HG03469 (cell line): ENCODE data around the gene RHOBTB3.
"Not testable (repeated sequence)": the region's sequence is repeated elsewhere in the genome, so short reads cannot be mapped to it uniquely, and the experiment has no call there.

Experiments used
- ATAC-seq: cut with Tn5 transposase; IDR thresholded peaks from one replicate; pipeline ENCODE4 v1.9.1; 2021; ENCODE audit warnings: mild to moderate bottlenecking, moderate library complexity, moderate number of reproducible peaks; ENCODE audit not compliant: unreplicated experiment

The RHOBTB3 gene

DNA sequence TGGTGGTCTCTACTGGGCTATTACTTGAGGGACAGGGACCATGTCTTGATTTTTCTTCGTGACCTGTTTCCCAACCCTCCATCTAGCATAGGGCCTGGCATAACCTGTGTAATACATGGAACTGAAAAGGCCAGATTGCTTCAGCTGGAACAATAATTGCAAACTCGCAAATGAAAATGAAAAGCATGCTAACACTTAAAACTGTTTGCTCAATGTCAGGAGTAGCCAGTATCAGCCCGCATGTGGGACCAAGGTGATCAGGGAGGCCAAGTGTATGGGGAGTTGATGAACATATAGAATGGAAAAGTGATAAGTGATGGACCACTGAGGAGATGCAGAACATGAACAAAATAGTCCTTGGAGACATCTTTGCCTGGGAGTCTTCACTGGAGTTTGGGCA is 66.2 kb downstream of the RHOBTB3 start:
- ATAC-seq = no peak

DNA sequence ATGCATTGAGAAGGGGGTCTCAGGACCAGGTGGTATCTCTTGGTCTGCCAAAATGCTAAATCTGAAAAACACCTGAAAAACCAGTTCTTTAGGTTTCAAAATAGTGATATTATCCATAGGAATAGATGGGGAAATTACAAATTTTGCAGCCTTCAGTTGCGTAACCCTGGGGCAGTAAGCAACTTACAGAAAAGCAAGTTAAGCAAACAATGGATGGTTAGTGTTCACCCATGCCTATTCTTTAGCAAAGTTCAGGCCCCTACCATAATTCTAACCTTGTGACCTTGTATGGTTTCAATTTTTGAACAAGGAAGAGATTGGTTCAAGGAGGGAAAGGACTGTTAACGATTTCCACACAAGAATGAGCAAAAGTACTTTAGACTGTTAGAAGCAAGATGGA is 66.9 kb downstream of the RHOBTB3 start:
- no peak for ATAC-seq

GRCh38 chr5:95798545-95798944 is 67.4 kb downstream of the RHOBTB3 start:
- ATAC-seq = no peak

GRCh38 chr5:95799191-95799835 is 68.2 kb downstream of the RHOBTB3 start:
- ATAC-seq = no peak

- no peak for ATAC-seq
Measured at GRCh38 chr5:95800553-95800952, 69.4 kb downstream of the RHOBTB3 start.

DNA sequence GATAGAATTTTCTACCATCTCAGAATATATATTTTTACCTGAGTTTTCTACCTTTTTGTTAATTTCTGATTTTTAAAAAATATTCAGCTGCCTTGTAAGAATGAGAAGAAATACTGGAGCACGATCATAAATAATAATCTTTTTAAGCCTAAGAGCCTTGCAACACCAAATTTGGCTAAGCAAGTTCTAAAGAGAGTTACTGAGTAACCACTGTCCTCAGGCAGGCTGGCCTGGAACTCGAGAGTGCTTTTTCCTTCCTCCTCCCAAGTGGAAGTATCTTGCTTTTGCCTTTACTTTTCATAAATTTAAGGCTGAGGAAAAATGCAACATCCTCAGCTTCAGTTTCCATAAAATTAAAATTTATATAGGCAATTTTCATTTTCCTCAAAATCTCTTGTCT is 70.4 kb downstream of the RHOBTB3 start:
- ATAC-seq = no peak

DNA sequence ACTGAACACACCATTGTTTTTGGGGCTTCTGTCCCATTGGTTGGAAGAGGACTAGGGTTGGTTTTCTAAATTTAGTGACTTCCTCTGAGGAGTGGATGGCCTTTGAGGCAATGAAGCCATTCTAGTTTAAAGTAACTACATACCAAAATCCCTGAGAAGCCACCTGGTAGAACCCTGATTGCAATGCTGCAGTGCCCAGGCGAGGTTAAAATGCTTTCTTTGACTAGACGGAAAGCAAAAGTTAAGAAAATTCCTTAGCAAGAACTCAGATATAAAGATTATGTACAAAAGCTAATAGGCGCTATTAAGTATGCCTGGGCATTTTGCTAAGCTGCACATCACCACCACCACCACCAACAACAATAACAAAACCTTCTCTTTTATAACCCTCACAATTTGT is 70.8 kb downstream of the RHOBTB3 start:
- no peak for ATAC-seq

- no peak for ATAC-seq
Measured at GRCh38 chr5:95803271-95804148, 72.4 kb downstream of the RHOBTB3 start.

- ATAC-seq = no peak
Measured at GRCh38 chr5:95804736-95805539, 73.8 kb downstream of the RHOBTB3 start.

- no peak for ATAC-seq
Measured at GRCh38 chr5:95806687-95807086, 75.6 kb downstream of the RHOBTB3 start.

GRCh38 chr5:95808013-95808685 is 77.0 kb downstream of the RHOBTB3 start:
- no peak for ATAC-seq

DNA sequence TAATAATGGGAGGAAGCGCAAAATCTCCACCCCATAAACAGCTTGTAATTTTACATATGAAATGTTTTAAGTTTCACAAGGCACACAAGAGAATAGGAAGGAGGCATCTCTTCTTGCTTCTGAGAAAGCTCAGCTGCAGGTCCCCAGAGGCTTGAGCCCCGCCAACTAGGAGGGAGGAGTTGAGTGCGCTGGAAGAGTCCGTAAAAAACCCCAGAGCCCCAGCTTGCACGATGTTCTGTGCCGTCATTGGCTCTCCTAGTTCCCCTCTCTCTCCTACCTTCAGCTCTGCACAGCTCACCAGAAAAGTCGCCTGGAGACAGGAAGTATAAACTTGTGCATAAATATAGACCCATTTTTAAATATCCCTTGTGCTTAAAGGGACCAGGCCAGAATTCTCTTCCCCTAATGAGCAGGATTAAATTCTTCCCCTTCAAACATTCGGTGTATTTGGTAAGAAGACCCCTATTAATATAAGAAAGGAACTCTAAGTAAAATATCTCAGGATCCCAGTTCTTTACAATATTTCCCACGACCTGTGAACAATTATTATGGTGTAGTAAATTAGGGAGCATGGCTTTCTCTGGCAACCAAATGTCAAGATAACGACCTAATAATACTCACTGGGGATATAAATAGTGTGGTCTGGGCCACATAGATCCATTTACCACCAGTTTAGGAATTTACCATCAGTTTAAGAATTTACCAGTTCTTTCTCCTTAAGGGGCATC is 77.7 kb downstream of the RHOBTB3 start:
- peak; percentile 99 for ATAC-seq

DNA sequence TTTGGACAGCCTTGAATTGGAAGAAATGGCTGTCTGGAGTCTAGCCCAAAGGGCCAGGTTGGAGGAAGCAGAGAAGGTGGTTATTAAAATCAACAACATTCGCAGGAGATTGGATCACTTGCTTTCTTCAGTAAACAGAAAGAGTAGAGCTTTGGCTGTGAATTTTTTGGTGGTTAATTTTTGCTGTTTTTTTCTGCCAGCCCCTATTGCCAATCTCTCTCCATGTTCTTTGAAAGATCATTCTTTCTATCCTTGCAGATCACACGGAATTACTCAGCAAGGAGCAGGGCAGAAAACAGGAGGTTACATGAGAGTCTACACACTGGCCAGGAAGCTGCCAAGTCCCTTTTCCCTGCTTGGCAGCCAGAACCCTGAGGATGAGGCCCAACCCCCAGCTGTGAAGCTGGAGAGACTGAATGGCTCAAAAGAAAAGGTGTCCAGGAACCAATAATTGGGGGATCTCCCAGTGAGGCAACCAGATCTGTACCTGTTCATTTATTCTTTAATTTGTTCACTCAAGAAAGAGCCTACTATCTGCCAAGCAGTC is 78.4 kb downstream of the RHOBTB3 start:
- ATAC-seq = no peak

DNA sequence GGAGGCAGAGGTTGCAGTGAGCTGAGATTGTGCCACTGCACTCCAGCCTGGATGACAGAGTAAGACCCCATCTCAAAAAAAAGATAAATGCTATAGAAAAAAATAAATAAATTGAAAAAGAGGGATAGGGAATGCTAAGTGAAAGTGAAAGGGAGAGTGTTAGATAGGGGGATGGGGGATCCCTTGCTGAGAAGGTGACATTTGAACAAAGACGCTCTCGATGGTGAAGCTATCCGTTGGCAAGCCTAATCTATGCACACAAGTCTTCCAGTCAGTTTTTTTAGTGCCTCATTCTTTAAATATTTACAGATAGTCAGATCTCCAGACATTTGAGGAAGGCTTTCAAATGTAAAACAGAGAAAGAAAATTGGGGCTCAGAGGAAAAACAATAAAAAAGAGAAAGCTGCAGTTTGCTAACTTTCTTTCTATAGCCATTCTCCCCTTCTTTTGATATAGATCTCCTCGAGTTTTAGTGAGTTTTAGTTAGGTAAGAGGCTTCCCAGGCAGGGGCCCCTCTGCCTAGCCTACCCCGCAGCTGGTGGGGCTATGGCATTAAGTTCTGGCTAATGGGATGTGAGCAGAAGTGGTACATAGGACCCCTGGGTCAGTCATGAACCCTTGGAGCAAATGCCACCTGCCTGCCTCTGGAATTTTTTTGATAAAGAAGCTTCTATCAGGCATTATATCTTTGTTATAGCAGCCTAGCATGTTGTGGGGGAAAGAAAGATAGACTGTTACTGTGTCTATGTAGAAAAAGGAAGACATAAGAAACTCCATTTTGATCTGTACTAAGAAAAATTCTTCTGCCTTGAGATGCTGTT is 79.4 kb downstream of the RHOBTB3 start:
- ATAC-seq = no peak

DNA sequence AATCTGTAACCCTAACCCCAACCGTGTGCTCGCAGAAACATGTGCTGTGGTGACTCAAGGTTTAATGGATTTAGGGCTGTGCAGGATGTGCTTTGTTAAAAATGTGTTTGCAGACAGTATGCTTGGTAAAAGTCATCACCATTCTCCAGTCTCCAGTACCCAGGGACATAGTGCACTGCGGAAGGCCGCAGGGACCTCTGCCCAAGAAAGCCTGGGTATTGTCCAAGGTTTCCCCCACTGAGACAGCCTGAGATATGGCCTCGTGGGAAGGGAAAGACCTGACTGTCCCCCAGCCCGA is 79.9 kb downstream of the RHOBTB3 start:
- not testable (repeated sequence) for ATAC-seq

DNA sequence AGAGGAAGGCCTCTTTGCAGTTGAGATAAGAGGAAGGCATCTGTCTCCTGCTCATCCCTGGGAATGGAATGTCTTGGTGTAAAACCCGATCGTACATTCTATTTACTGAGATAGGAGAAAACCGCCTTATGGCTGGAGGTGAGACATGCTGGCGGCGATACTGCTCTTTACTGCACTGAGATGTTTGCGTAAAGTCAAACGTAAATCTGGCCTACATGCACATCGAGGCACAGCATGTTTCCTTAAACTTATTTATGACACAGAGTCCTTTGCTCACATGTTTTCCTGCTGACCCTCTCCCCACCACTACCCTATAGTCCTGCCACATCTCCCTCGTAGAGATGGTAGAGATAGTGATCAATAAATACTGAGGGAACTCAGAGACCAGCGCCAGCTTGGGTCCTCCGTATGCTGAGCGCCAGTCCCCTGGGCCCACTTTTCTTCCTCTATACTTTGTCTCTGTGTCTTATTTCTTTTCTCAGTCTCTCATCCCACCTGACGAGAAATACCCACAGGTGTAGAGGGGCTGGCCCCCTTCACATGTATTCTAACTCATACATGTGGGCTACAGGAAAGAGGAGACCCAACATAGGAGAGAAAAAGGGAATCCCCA is 80.4 kb downstream of the RHOBTB3 start:
- ATAC-seq = not testable (repeated sequence)

GRCh38 chr5:95812074-95812471 is 80.9 kb downstream of the RHOBTB3 start:
- no peak for ATAC-seq

GRCh38 chr5:95813035-95813434 is 81.9 kb downstream of the RHOBTB3 start:
- not testable (repeated sequence) for ATAC-seq
